GM19324 (cell line): Measurements from ENCODE around the gene OR2T3.
"Not testable (repeated sequence)": the region's sequence is repeated elsewhere in the genome, so short reads cannot be mapped to it uniquely, and the experiment has no call there.

ENCODE experiments used
- ATAC-seq: cut with Tn5 transposase; IDR thresholded peaks from one replicate; pipeline ENCODE4 v1.9.1; 2021; ENCODE audit warnings: mild to moderate bottlenecking, moderate library complexity; ENCODE audit not compliant: unreplicated experiment, low FRiP score

The OR2T3 gene, protein sequence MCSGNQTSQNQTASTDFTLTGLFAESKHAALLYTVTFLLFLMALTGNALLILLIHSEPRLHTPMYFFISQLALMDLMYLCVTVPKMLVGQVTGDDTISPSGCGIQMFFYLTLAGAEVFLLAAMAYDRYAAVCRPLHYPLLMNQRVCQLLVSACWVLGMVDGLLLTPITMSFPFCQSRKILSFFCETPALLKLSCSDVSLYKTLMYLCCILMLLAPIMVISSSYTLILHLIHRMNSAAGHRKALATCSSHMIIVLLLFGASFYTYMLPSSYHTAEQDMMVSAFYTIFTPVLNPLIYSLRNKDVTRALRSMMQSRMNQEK

DNA sequence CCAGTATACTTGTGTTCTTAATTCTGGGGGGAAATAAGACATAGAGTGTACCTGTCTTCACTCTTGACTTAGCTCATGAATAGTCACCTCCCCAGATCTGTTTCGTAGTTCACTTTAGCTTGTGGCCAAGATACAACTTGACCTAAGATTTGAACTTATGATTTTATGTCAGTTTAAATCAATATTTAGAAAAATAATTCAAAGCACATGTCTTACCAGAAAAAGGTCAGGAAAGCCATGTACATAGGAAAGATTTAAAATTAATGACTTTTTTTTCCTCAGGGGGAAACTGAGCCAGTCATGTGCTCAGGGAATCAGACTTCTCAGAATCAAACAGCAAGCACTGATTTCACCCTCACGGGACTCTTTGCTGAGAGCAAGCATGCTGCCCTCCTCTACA, at the start of gene OR2T3:
OR2T3 (plus strand) TSS at position 301 of the 400 bp plus-strand sequence; CDS start at position 301, 0 bp downstream.
- ATAC-seq, result not testable (repeated sequence)

DNA sequence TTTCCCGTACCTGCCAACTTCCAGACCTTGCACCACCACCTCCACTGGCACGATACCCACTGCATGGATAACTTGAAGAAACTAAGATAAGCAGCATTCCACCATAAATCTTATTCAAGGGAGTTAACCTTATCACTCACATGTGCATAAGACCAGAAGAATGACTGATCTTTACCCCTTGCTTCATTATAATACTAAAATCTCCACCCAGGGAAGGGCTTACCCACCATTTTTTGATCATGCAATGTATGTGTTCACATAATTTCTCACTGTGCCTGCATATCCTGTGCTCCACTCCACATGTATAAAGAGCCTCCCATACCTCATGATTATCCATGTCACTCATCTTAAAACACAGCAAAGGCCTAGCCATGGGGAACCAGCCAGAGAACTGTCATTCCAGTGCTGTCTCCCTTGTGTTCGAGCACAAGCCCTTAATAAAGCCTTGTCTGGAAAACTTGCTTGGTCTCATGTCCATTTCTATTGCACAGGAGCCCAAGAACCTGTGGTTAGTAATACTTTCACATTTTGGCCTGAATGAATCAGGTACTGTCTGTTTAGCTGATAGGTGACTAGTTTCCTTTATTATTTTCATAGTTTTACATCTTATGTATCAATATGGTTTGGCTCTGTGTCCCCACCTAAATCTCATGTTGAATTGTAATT, 45.5 kb upstream of the OR2T3 start:
- peak; percentile 62 for ATAC-seq

DNA sequence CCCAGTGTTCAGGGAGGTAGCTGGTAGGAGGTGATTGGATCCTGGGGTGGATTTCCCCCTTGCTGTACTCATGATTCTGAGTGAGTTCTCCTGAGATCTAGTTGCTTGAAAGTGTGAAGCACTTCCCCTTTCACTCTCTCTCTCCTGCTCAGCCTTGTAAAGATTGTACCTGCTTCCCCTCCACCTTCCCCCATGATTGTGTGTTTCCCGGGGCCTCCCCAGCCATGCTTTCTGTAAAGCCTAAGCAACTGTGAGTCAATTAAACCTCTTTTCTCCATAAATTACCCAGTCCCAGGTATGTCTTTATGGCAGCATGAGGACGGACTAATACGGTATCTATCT, 45.0 kb upstream of the OR2T3 start:
- ATAC-seq, result peak; percentile 91

DNA sequence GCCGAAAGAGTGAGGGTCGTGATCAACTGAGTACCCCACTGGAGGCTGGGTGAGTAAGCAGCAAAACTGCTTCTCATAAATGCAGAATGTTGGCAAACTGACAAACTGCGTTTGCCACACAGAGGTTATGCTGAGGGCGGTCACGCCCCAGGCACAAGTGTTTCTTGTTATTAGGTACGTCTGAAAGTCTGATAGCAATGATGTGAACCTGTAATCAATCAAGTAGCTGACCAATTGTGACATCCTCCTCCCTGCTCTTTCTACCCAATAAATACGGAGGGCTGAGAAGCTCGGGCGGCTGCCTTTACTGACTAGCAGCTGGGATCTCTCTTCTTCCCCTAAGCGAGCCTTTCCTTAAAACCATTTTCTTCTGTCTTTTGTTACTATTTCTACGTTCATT, 41.5 kb upstream of the OR2T3 start:
- ATAC-seq, result not testable (repeated sequence)

DNA sequence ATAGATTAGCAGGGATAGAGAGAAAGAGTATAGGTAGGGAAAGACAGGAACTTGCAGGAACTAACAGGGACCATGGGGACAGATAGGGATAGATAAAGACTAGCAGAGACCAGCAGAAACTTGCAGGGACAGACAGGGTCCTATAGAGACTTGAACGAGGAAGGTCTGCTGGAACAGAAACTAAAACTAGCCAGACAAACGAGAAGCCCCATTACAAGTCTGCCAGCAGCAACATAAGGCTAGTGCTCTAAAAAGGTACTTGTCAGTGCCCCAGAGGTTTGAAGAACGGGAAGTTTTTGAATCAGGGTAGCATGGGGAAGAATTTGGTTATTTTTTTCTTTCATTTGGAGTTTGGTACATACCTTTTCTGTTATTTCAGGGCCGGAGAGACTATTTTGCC, 41.0 kb upstream of the OR2T3 start:
- ATAC-seq, result not testable (repeated sequence)

DNA sequence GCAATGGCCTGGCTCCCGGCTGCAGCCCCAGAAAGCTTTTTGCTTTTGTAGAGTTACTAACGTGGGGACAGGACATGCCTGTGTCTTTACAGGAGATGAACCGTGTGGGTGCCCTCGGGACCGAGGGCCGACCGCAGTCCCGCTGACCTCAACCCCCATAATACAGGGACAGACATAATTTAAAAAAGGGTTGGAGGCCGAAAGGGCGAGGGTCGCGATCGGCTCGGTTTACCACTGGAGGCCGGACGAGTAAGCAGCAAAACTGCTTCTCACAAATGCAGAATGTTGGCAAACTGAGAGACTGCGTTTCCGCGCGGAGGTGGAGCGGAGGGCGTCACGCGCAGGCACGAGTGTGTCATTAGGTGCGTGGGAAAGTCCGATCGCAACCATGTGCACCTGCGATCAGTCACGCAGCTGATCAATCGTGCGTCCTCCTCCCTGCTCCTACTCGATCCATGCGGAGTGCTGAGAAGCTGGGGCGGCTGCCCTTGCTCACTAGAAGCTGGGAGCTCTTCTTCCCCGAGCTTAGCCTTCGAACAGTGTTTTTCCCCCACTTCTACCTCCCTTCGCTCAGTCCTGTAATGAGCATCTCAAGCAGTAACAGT, 39.2 kb upstream of the OR2T3 start:
- not testable (repeated sequence) for ATAC-seq

DNA sequence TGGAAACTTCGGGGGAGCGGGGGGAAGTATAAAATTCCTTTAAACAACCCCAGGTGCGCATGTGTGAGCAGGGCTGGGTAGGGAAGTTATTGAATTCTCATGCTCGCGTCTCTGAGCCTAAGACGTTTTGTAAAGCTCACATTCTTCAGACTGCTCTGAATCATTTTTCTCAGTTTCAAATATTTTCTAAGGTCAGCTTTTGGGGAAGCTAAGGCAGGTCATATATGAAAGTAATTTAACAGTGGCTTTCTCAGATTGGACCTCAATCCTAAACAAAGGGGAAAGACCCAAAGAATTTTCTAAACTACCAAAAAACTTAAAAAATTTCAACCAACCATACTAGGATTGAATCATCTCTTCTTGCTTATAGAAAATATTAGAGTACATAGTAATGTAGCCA, 38.2 kb upstream of the OR2T3 start:
- not testable (repeated sequence) for ATAC-seq

DNA sequence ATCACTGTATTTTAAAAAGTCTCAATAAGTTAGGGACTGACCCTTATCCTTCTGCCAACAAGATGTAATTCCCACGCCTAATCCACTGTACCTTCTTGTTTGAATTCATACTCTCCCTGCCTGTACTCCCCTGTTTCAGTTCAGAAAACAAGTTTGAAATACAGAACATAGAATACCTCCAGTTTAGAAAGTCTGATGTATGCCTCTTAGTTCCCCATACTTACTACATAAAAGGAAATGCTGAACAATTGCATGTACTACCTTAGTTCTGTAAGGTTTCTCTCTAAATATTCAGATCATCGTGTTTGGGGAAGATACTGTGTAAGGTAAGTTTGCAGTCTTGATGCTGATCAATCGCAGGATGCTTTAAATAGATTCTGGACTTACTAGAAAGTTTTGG, 36.8 kb upstream of the OR2T3 start:
- ATAC-seq, result not testable (repeated sequence)

DNA sequence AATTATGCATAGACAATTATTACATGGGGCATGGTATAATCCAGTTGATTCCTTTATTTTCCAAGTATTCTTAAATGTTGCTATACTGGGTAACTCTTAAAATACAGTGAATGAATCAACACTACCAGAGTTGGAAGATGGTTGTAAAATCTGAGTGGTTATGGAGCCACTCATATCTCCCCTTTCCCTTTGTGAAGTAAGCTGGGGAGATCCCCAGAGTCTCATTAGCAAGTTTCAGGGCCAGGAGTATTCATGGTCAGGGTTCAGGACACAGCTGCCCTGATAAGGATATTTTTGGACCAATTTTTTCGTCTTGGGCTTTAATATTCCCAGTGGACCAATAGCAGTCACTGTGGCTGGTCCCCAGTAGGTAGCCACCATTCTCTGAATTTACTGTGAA, 34.5 kb upstream of the OR2T3 start:
- not testable (repeated sequence) for ATAC-seq

DNA sequence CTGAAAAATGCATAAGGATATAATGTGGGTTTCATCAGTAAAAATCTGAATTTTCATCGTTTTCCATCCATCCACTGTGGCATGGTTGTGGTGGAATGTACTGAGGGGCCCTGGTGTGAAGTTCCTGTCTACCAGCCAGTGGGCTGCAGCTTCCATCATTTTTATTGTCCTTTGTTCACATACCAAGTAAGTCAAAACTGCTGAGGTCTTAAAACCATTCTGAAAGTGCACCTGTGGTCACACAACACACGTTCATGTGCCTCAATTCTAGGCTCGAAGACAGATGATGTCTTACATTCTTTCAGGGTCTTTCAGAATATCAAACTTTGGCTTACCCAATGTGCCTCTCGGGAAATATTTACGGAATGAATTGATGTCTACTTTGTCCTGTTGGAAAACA, 33.9 kb upstream of the OR2T3 start:
- ATAC-seq, result not testable (repeated sequence)

DNA sequence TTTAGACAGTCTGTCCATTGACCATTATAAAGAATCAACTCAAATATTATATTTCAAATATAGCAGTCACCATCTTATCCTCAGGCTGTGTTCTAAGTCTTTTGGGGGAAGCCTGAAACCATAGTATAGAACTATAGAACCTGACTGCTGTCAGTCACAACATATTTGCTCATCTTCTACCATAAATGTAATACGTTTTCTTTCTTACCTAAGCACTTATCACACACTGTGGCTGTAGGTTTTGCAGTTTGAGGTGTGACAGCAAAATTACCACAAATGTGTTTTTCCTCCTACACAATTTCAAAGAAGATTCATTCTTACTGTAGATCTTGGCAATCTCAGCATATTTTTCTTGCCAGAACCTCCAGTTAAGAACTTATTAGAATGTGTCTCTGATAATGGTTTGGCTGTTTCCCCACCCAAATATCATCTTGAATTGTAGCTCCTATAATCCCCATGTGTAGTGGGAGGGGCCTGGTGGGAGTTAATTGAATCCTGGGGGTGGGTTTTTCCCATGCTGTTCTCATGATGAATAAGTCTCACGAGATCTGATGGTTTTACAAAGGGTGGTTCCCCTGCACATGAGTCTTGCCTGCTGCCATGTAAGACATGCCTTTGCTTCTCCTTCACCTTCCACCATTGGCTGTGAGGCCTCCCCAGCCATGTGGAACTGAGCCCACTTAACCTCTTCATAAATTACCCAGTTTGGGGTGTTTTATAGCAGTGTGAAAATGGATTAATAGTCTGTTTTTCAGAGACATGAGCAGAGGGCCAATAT, 30.5 kb upstream of the OR2T3 start:
- not testable (repeated sequence) for ATAC-seq

DNA sequence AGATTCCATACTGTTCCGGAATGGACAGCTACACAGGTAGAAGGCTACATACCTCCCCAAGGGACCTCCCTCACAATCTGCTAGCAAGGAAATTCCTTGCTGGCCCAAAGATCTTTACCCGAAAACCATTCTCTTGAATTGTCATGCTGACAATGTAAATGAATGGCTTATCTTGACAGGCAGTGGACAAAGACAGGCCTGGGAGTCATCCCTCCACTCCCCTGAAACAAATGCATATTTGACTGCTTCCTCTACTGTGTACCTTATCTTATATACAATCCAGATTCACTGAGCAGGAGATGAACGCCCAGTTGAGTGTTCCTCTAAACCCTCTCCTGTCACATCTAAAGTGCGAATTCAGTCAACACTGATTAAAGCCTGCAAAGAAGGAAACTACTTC, 28.5 kb upstream of the OR2T3 start:
- ATAC-seq, result not testable (repeated sequence)

DNA sequence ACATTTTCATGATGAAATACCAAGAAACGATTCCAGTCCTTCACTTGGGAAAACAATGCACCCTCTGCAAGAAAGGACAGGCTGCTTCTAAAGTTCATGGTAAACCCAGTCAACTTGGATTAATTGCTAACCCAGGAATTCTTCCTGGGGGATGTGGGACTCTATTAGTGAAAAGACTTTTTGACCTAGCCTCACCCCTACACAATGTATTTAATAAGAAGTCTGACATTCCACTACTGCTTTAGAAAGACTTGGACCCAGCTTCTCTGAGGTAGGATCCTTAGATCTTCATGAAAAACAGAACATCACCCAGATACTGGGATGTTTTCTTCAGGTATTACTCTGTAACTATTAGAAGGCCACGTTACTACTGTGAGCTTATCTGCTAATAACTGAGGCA, 27.8 kb upstream of the OR2T3 start, which contains the start of gene OR2T2:
OR2T2 (plus strand) TSS at position 239 of the 400 bp plus-strand sequence. CDS start 7,161 bp downstream, outside the sequence.
- not testable (repeated sequence) for ATAC-seq

DNA sequence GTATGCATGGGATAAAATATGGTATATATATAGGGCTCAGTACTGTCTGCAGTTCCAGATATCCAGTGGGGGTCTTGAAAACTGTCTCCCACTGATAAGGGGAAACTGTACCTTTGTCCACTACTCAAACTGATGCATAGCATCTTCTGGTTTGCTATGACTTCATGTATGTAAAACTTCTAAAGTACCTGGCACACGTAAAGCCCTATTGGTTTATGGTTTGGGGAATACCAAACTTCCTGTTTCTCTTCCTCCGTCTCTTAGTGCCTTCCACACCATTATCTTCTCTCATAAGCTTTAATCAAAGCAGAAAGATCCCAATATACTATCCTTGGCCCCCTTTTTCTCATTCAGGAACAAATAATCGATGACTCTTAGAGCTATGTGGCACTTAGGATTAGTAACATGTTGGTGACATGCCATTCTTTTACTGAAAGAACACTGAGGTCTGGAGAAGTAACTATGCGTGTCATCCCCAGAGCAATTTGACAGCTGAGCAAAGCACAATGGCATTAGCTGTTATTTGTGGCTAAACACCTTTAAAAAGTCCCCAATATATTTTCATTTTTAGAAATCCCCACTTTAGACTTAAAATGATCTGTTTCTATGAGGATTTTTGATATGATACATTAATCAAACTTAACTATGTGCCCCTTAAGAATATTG, 24.6 kb upstream of the OR2T3 start:
- ATAC-seq, result peak; percentile 55

DNA sequence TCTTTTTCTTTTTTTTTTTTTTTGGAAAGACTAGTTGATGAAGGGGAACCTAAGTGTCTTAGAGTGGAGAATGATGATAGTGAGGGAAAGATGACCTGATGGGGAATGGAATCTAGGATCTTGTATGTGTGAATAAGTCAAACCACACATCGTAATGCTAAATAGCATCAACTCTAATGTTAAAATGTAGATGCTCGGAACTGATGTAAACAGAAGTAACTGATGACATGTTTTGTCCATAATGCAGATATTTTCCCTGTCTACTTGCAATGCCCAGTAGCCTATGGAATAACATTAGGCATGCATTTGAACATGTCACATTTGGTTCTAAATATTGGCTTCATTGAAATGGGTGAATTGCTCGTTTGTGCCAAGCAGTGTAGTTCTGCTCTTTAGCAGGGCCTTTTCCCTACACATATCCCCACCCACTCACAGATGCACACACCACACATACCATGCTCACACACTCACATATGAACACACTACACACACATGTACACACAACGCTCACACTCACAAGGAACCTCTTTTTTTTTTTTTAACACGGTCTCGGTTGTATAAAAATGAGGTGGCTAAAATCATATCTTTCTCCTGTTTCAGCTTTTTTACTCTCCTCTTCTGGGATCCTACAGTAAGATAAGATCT, 23.2 kb upstream of the OR2T3 start:
- ATAC-seq, result not testable (repeated sequence)

DNA sequence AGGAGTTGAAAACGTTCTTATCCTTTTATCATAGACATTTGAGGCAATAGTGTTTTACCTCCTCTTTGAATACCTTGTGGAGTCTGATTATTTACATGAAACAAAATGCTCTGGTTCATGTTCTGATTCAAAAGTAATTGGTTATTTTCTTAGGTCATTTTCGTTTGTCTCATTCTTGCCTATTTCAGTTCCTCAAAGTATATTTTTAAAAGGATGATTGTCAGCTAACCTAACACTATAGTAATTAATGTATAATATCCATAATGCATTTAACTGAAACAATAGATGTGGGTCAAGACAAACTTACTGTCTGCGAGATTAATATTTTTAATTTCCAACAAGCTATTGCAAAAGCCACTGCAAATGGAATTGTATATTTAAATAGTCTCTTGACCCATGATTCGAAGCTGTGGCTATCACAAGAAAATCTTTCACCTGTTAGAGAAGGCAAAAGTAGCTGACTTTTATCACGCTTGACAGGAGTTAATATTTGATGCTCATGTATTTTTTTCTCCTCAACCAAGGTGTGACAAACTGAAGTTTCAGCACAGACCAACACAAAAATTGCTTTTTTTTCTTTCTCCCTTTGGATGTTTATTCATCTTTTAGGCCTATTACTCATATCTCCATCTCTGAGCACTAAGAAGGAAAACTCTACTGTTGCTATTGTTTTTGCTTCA, 22.5 kb upstream of the OR2T3 start:
- peak; percentile 50 for ATAC-seq

DNA sequence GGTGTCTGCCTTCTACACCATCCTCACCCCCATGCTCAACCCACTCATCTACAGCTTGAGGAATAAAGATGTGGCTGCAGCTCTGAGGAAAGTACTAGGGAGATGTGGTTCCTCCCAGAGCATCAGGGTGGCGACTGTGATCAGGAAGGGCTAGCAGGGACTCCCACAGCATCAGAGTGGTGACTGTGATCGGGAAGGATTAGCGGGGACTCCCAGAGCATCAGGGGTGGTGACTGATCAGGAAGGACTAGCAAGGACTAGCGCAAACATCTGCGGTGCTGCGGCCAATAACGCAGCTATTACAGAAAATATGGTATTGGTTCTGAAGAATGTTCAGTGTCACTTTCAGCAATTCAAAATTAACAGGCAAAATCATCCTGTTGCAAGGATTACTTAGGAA, 19.5 kb upstream of the OR2T3 start:
- ATAC-seq, result not testable (repeated sequence)

DNA sequence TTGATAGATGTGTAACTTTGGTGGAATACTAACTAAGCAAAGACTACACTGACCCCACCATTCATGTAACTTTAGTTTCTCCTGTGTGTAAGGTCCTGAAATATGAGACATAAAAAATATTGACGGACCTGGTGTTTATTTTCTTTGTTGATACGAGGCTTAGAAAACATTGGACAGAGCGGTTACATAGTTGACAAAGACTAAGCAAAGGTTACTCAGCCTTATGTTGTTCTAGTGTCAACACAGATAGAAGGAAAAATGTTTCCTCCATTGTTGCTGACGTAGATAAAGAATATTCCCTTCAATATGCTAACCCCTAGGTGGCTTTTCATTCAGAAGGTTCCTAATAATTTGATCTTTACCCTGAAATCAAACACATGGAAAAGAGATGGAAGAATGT, 18.1 kb upstream of the OR2T3 start:
- not testable (repeated sequence) for ATAC-seq

DNA sequence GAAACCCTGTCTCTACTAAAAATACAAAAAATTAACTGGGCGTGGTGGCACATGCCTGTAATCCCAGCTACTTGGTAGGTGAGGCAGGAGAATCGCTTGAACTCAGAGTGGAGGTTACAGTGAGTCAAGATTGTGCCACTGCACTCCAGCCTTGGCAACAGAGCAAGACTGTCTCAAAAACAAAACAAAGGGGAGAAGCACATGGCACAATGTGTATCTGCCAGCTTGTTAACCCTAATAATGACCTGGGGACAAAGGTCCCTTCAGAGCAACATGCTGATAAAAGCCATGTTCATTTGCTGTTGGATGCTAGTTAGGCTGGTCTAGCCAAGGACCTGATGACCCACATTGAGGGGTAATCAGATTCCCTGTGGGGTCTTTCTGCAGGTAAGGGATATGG, 16.5 kb upstream of the OR2T3 start:
- ATAC-seq, result not testable (repeated sequence)
